ENCODE data around the gene L3MBTL4. TPM values are rescaled to one million over a fixed set of nuclear protein-coding genes. Genes with fewer than 3 reads are reported as not detected.
"Not testable (repeated sequence)": the region's sequence is repeated elsewhere in the genome, so short reads cannot be mapped to it uniquely, and the experiment has no call there.

Gene L3MBTL4
- total RNA-seq, 1 donor from 2014 or later: 34.2 TPM

DNA sequence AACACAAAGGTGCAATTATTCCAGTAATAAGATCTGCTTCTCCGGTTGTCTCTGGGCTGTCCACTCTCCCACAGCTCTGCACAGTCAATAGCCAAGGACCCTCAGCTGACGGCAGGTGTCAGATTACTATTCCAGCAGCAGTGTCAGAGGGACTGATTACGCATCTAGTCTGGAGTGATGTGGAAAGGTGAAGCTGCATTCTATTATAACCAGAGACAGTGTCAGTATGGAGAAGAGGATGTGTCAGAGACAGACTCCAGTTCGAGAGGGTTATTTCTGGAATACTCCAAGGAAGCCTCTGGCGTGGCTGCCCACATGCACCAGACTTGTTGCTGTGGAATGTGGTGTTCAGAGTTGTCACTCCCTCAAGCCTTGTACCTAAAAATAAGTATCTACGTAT is 355.8 kb downstream of the L3MBTL4 start:
- no peak for FAIRE-seq
- DNase-seq (ENCODE audit: low spot score in 2 of 2): no peak

DNA sequence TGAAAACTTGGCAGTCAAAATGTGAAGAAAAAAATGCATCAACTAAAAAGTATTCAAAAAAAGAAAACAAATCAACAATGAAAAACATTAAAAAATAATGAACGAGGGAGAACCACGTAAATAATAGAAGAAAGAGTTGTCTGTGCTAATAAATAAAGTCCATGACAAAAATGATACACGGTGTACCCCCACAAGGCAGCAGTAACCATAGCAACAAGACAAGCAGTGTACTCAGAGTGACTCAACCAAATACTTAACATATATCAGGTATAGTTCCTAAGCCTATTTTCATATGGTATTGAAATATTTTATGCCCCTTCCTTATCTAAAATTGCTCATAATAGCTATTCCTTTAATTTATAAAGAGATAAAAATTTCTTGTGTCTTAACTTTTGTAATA is 357.1 kb downstream of the L3MBTL4 start:
- no peak for DNase-seq (ENCODE audit: low spot score in 2 of 2)

DNA sequence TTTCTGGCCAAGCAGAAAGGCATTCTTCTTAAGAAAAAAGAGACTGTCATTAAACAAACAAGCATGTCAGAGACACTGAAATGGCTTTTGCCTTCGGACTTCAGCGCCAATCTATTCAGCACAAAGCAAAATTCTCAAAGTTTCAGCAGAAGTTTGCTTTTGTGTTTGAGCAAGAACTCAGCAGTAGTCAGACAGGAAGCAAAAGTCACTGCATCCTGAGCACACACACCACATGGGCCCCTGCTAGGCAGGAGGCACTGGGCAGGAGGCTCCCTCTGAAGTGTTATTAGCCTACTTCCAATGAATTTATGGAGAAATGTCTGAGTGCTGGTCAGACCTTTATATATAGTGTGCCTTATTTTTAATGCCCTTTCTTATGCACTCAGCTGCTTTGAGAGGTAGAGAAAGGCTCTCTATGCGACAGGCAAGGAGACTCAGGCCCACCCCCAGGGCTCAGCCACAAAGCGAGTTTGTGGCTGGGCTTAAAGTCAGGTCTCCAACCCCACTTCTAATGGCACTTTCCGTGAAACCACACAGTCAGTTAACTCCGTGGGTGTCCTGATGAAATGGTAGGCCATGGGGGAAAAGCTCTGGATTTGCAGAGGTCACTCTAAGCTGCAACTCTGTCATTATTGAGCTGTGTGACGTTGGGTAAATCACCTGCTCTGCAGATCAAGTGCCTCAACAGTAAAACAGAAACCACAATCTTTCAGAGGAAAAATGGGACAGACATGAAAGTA is 358.4 kb downstream of the L3MBTL4 start:
- DNase-seq (ENCODE audit: low spot score in 2 of 2) (no peak), FAIRE-seq (no peak)

More for the DNA sequence above, 357.1 kb downstream of the L3MBTL4 start:
- FAIRE-seq: no peak

DNA sequence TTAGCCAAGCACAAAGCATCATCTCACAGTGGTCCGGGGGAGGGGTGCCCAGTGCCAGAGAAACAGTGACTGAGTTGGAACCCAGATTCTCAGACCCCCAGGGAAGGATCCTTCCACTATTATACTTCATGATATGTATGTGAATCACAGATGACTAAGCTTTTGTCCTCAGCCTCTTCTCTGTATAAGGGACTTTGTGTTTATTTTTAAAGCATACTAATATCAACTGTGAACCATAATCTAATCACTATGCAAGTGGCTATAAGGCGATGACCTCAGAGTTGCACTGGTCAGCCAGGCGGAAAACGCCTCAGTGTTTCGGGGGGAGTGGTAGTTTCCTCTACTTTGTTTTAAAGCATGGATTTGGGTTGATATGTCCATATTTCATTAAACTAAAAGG is 359.0 kb downstream of the L3MBTL4 start:
- DNase-seq (ENCODE audit: low spot score in 2 of 2) (no peak), FAIRE-seq (no peak)

DNA sequence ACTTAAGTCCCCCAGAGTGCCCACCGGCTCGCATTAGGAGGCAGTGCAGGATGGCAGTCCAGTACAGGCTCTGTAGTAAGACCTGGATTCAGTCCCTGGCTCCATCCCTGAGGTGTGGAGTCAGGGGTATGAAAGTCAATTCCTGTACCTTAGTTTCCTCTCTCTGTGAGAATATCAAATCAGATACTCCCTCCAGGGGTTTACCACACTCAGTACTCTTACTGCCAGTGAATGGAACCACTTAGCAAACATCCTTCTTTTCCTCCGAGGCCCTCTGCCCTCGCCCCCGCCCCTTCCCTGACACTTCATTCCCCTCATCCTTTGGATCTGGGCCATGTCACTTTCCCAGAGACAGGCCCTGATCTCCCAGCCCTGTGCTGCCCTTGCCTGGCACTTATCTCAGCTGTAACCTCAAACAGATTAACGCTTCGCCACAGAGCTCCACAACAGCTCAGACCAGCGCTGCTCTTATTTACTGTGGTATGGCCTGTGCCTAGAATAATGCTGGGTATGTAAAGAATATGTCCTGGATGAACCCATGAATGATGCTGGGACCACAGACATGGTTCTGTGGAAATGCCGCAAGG is 360.4 kb downstream of the L3MBTL4 start:
- no peak for DNase-seq (ENCODE audit: low spot score in 2 of 2)
- no peak for FAIRE-seq

DNA sequence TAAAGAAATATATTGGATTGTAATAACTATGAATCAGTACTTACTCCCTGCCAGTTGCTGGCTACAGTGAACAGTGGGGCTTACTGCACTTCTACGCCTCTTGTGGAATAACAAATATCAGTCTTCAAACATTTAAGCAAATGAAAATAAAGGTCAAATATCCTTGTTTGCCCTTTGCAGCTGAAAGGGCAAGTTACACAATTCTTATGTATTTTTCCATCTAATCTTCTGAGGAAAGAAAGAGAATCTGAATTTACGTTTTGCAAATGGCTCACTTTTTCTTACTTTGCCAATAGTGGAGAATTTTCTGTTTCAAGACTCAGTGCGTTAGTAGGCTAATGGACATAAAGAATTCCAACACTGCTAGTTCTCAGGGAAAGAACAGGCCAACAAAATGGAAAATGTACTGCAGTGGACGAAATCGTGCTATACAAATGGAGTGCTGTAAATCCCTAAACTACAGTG is 362.2 kb downstream of the L3MBTL4 start:
- FAIRE-seq: no peak
- DNase-seq (ENCODE audit: low spot score in 2 of 2): no peak

DNA sequence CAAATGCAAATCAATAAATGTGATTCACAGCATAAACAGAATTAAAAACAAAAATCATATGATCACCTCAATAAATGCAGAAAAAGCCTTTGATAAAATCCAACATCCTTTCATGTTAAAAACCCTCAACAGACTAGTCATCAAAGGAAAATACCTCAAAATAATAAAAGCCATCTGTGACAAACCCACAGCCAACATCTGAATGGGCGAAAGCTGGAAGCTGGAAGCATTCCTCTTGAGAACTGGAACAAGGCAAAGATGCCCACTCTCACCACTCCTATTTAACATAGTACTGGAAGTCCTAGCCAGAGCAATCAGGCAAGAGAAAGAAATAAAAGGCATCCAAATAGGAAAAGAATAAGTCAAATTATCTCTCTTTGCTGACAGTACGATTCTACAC is 367.1 kb downstream of the L3MBTL4 start:
- FAIRE-seq: not testable (repeated sequence)

DNA sequence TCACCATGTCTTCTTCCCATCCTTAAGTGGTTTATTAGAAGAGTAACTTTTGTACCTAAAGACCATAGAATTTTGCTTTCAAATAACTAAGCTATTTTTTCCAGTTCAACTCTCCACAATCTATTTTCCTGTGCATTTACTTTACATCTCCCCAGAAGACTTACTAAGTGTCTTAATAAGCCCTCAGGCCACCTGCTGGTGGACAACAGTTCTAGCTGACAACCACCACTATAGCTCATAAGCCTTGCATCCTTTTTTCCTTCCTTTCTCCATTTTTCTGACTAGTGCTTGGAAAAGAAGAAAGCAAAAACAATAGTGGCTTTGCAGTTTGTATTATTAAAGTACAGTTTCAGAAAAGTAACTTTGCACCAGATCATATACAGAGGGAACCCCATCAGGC is 369.9 kb downstream of the L3MBTL4 start:
- DNase-seq (ENCODE audit: low spot score in 2 of 2): no peak
- no peak for FAIRE-seq

More for the DNA sequence above, 367.1 kb downstream of the L3MBTL4 start:
- not testable (repeated sequence) for DNase-seq (ENCODE audit: low spot score in 2 of 2)

DNA sequence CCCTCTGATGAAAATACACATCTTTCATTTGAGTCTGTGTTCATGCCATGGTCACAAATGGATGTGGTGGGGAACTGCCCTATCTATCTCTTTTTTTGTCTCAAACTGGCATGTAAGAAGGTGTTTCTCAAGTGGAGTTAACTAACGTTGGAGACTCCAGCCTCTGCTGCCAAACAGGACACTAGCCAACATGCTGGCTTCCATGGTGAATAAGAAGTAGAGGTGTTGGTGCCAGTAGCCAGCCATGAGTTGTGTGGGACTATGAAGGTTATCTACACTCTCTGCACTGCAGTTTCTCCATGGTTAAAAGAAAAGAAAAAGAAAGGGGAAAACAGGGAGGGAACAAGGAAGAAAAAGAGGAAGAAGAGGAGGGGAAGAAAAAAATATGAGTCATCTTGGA is 370.4 kb downstream of the L3MBTL4 start:
- FAIRE-seq (no peak), DNase-seq (ENCODE audit: low spot score in 2 of 2) (no peak)

DNA sequence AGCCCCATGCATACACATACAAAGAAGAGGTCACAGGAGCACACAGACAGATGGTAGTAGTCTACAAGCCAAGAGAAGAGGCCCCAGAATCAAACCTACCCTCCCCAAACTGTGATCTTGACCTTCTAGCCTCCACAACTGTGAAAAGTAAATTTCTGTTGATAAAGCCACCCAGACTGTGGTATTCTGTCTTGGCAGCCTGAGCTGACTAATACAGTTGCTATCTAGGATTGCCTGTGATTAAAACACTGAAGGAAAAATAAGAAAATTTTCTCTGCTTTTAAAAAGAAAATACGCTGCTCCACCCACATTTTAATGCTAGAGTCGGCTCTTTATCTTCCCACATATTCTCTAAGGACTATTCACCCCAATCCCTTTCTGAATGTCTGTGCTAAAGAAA is 375.7 kb downstream of the L3MBTL4 start:
- no peak for DNase-seq (ENCODE audit: low spot score in 2 of 2)
- FAIRE-seq: no peak

DNA sequence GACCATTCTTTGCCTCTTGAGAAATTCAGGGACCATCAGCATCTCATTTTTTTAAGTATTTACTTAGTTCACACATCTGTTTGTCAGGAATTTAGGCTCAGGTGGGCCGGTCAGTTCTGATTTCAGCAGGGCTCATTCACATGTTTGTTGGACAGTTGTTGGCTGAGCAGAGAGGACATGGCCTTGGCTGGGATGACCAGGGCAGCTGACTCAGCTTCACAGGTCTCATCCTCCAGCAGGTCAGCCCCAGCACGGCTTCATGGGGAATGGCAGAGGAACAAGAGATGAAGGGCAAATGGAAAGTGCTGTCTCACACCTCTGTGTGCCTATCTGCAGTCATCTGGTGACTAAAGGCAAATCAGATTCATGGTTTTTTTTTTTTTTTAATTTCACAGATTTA is 383.3 kb downstream of the L3MBTL4 start:
- DNase-seq (ENCODE audit: low spot score in 2 of 2): no peak
- no peak for FAIRE-seq

DNA sequence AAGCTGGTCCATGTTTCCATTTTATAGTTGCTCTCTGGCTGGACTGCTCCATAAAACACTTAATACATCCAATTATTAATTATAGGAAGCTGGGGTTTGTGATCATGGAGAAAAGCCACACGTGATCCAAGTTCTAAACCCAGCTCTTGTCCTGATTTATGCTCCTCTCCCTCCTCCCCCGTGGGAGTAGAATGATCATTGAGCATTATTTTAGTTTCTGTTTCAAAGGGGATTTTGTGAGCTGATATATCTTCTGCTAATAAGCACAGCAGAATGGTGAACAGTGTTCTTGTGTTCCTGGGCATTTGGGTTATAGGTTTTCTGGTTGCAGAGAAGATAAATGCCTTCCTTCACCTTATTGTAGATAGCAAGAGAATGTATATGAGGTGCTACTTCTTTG is 383.7 kb downstream of the L3MBTL4 start:
- FAIRE-seq: no peak

DNA sequence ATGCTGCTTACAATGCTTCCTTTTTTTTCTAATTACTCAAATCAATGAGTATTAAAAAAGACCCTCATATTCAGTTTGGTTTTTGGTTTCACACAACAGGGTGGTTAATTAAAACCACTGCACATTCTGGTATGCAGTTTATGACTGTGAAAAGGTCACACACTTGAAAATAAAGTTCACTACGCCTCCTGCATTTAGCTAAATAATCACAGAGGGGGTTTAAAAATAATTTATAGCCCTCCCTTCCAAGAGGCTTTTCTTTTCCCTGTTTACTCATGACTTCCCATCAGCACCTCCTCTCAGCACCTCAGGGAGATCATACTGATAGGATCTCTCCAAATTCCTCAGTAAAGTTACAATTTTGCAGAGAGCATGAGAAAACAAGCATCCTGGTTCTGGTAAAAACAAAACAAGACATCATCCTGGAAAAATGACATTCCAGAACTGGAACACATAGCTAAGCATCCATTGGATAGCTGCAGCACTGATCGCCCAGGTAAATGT is 389.9 kb downstream of the L3MBTL4 start:
- DNase-seq (ENCODE audit: low spot score in 2 of 2): no peak
- no peak for FAIRE-seq

More for the DNA sequence above, 383.7 kb downstream of the L3MBTL4 start:
- DNase-seq (ENCODE audit: low spot score in 2 of 2): no peak

DNA sequence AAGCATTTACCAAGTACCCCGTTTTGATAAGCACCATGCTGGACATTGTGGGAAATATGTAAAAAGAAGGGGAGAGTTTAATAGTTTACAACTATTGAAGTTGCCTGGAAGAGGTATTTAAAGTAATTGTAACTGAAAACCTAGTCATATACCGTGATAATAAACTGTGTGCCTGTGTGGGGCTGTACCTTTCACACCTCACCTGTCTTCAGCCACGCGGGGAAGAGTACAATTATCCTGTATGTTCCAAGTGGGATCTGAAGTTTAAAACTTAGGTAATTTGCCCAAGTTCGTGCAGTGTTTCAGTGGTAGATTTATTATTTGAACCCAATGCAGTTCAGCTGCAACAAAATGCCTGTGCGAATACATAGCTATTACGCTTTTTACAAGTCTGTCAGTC is 391.2 kb downstream of the L3MBTL4 start:
- DNase-seq (ENCODE audit: low spot score in 2 of 2): no peak
- FAIRE-seq: no peak

DNA sequence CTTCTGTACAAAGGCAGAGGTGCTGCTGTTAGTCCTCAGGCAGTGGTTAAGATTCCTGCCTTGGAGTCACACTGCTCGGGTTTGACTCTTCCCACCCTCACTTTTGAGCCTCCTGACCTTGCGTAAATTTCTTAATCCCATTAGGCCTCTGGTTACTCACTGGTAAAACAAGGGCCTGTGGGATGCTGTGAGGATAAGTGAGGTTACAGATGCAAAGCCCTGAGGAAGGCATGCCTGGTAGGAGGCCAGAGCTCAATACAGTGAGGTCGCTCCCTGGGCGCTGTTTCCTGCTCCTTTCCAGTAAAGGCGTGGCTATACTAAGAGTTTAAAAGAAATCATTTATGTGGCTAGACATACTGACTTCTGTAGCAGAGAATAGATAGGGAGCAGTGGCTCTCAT is 391.9 kb downstream of the L3MBTL4 start:
- DNase-seq (ENCODE audit: low spot score in 2 of 2): no peak
- no peak for FAIRE-seq

DNA sequence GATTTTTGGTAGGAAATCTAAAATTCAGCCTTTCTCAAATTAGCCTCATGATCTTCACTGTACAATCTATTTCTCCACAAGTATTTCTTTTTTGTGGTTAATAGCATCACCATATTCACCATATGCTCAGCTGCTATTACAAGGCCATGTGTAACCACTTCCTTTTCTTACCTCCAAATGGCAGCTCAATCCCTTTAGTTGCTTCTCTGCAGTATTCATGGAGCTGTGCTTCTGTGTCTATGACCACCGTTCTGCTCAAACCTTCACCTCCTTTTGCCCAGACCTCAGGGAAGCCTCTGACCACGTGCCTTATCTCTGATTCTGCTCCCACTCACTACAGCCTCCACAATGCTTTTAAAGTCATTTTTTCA is 392.7 kb downstream of the L3MBTL4 start:
- FAIRE-seq (no peak), DNase-seq (ENCODE audit: low spot score in 2 of 2) (no peak)

DNA sequence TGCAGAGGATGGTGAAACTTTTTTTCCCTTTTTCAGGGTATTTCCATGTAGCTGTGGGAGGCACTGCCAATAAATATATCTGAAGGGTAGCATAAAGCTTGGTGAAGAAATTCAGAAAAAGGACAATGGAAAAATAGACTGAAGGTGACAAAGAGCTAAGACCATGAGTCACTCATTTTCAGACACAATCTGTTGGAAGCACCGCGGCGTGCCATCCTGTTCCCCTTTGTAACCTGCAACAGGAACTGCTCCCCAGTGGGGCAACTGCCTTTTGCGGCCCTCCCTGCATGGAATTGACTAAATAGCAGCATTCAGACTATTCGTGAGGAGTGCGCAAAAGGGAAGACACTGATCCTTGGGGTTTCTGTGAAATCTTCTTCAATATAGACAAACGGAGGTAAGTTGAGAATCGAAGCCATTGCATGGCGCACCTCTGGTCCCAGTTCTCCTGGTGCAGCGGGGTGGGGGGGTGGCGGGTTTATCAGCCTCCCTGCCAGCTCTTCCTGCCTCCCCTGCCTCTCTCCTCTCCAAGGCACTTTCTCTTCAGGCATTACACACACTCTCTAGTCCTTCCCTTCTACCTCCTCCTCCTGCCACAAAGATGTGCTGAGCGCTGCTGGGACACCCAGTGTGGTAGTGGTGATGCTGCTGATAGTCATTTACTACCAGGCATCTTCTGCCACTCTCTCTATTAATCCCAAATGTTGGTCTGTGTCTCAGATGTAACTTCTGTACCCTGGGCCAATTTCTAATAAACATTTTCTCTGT is 393.2 kb downstream of the L3MBTL4 start:
- FAIRE-seq: no peak
- DNase-seq (ENCODE audit: low spot score in 2 of 2): no peak

DNA sequence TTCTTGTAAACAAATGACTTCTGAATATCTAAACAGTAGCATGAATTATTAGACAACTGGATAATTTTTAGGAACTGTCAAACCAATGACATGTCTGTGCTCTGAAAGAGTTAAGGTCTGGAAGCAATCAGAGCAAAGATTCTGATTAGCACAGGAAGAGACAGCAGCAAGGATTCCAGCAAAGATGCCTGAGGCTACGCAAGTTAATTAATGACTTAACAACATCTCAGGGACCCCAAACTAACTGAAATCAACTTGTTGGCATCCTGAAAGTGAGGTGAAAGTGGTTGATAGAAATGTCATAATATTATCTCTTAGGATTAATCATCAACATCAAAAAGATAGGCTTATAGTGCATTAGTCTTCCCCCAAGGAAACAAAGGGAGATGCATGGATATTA is 396.0 kb downstream of the L3MBTL4 start:
- no peak for DNase-seq (ENCODE audit: low spot score in 2 of 2)

DNA sequence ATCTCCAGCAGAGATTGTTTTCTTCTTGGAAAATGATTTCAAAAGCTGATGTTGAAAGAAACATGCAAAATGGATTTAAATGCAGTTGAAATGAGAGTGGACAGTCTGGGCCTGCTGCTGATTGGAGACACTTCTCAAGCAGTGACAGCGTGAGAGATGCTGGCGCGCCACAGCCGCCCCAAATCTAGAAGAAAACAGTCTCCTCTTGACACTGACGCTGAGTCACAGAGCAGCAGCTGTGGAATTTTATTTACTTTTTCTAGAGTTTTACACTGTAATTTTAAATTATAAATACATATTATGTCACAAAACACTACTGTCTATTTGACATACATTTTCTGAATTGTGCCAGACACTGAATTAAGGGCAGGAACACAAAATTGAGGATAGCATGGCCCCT is 397.5 kb downstream of the L3MBTL4 start:
- DNase-seq (ENCODE audit: low spot score in 2 of 2) (no peak), FAIRE-seq (no peak)

More for the DNA sequence above, 396.0 kb downstream of the L3MBTL4 start:
- FAIRE-seq: no peak

DNA sequence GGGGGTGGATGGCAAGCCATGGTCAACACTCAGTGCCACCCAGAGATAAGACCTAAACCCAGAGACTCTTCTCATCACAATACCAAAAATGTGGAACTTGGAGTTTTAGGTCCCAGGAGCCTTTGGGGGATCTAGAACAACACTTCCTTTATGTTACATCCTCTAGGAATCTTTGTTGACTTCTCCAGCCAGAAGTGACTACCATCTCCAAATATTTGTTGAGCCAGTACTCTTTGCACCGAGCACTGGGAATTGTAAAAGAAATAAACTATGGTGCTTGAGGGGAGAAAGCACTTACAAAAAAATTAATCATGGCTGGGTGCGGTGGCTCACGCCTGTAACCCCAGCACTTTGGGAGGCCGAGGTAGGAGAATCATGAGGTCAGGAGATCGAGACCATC is 399.3 kb downstream of the L3MBTL4 start:
- FAIRE-seq: no peak
- DNase-seq (ENCODE audit: low spot score in 2 of 2): no peak

DNA sequence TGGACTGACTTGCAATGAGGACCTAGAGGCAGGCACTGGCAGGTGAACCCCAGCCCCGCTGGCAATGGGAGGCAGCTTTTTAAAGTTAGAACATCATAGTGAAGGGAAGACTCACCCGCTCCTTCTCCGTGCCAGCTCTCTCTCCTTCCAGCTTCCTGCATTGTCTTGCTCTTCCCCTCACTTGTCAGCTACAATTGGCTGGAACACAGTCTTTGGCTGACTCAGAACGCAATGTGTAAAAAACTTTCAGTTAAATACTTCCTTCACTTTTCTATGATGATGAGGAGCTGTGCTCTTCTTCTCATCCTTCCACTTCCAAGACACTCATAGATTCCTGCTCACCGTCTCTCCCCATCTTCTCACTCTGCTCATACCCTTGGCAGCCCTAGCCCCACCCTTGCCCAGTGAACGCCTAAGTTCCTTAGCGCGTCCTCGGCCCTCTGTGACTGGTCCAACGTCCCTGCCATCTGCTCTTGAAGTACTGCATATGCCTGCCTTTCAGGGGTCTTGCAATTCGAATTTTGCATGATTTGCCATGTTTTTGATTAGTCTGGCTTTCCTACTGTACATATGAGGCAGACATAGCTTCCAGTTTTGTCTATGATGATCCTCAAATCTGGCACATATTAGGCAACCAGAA is 401.4 kb downstream of the L3MBTL4 start:
- no peak for DNase-seq (ENCODE audit: low spot score in 2 of 2)
- no peak for FAIRE-seq

All from frontal cortex (tissue), 4 donors.